ENCODE measurements around the gene TICAM1.

DNA sequence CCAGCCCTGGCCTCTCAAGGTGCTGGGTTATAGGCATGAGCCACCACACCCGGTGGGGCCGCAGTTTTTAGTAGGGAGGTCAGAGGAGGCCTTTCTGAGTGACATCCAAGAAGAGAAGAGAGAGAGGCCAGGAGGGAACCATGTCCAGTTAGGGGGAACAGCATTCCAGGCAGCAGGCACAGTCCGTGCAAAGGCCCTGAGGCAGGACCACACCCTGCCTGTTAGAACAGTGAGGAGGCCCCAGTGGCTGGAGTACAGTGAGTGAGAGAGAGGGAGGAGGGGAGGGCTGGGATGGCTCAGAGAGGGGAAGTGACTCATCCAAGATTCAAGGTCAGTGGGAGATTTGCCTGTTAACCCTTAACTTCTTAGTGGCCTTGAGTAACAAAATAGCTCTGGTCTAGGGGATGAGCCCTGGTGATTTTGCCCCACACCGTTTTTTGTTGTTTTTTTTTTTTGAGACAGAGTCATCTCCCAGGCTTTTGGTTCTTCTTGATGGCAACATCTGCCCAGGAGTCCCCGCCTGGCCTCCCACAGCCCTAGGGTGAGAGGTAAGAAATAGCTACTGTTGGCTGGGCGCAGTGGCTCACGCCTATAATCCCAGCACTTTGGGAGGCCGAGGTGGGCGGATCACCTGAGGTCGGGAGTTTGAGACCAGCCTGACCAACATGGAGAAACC lies 38.7 kb upstream of the TICAM1 start:
- no peak for TF ChIP-seq EZH2 (IDR thresholded peaks at IDR 0.05; ENCODE audit: low read depth)
- TF ChIP-seq, protein P1, sequence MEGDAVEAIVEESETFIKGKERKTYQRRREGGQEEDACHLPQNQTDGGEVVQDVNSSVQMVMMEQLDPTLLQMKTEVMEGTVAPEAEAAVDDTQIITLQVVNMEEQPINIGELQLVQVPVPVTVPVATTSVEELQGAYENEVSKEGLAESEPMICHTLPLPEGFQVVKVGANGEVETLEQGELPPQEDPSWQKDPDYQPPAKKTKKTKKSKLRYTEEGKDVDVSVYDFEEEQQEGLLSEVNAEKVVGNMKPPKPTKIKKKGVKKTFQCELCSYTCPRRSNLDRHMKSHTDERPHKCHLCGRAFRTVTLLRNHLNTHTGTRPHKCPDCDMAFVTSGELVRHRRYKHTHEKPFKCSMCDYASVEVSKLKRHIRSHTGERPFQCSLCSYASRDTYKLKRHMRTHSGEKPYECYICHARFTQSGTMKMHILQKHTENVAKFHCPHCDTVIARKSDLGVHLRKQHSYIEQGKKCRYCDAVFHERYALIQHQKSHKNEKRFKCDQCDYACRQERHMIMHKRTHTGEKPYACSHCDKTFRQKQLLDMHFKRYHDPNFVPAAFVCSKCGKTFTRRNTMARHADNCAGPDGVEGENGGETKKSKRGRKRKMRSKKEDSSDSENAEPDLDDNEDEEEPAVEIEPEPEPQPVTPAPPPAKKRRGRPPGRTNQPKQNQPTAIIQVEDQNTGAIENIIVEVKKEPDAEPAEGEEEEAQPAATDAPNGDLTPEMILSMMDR (conservative IDR thresholded peaks at IDR 0.05): no peak

All from PC-9 (cell line).